T-helper 17 cell (primary cell): ENCODE data around the gene CBX2. TPM values are rescaled to one million over a fixed set of nuclear protein-coding genes. Genes with fewer than 3 reads are reported as not detected.

Source experiments
- ATAC-seq: fragments of 150-1000 bp; cut with Tn5 transposase; 2 replicates; pipeline ENCODE4 v1.10.0; 2021; ENCODE audit warnings: mild to moderate bottlenecking, moderate library complexity
- DNase-seq, 3 donors: peaks; one replicate each; pipeline versions ENCODE4 v3.0.0 to v3.0.0-alpha.2; 2020 to 2021
- H3K9me3 ChIP-seq: one replicate; pipeline ENCODE4 v1.7.0; 2013; ENCODE audit warnings: low read length, mild to moderate bottlenecking; ENCODE audit not compliant: control insufficient read depth, poor library complexity, severe bottlenecking
- H3K27ac Mint-ChIP-seq: one replicate; pipeline ENCODE4 v1.8.0; 2022; ENCODE audit warnings: mild to moderate bottlenecking, moderate library complexity, mixed read lengths
- H3K27me3 Mint-ChIP-seq: one replicate; pipeline ENCODE4 v1.8.0; 2022; ENCODE audit warnings: mixed read lengths
- H3K36me3 Mint-ChIP-seq: one replicate; pipeline ENCODE4 v1.8.0; 2022; ENCODE audit warnings: low read depth, mixed read lengths
- H3K4me1 Mint-ChIP-seq: one replicate; pipeline ENCODE4 v1.8.0; 2022; ENCODE audit warnings: mild to moderate bottlenecking, mixed read lengths
- H3K4me3 Mint-ChIP-seq: one replicate; pipeline ENCODE4 v1.8.0; 2022; ENCODE audit warnings: mild to moderate bottlenecking, moderate library complexity, mixed read lengths
- total RNA-seq, 4 donors: library from RNA in 2 of 4; stranded (reverse) in 2 of 4; gene quantifications; one replicate each; pipeline ENCODE4 v1.2.3 and lab custom pipeline; 2022 to 2026

Gene CBX2
- total RNA-seq, 2 donors from 2014 or later = 0.18 TPM; not detected in 1

DNA sequence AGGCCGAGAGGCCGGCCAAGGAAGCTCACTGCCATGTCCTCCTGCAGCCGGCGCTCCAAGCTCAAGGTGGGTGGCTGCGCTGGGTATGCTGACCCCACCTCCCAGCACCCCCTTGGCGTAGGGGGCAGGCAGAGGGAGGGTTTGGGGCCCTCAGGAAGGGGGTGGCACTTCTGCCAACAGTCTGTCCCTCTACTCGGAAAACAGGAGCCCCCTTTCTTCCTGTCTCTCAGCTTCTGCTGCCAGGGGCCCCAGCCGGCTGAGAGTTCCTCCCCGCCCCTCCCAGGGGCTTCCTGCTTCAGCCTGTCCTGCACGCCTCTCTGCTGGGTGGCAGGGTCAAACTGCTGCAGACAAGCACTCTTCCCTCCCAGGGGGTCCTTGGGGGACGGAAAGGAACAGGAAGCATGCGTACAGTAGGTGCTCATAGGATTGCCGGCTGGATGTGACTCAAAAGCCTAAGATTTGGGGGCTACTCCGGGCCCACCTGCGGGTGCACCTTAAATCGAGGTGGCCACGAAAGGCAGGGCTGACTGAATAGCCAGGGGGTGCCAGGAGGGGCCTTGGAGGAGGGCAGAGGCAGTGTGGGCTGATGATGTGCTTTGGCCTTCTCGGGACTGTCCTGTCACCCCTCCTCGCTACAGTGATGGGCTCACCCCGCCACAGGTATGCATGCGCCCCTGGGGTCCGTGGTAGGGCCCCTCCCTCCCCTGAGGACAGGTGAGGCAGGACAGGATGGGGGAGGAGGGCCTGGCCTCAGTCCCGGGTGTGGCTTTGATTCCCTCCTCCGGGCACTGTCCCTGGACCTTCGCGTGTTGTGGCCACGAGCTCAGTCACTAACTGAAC is 4.0 kb downstream of the CBX2 start:
- H3K36me3 Mint-ChIP-seq = no peaks in the 10 kb centered on the region
- DNase-seq (no peak), ATAC-seq (no peak)
- H3K4me1 Mint-ChIP-seq = peaks cover 9% of the 10 kb centered on the region
- H3K4me3 Mint-ChIP-seq = no peak overlapping the region
- H3K9me3 ChIP-seq = no peaks in the 10 kb centered on the region
- peaks cover 59% of the 10 kb centered on the region for H3K27me3 Mint-ChIP-seq
- no peak overlapping the region for H3K27ac Mint-ChIP-seq

DNA sequence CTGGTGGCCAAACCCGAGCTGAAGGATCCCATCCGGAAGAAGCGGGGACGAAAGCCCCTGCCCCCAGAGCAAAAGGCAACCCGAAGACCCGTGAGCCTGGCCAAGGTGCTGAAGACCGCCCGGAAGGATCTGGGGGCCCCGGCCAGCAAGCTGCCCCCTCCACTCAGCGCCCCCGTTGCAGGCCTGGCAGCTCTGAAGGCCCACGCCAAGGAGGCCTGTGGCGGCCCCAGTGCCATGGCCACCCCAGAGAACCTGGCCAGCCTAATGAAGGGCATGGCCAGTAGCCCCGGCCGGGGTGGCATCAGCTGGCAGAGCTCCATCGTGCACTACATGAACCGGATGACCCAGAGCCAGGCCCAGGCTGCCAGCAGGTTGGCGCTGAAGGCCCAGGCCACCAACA is 5.9 kb downstream of the CBX2 start:
- Mint-ChIP-seq H3K4me1 (peaks cover 5% of the 10 kb centered on the region), H3K27me3 (peaks cover 74% of the 10 kb centered on the region), H3K27ac (no peak overlapping the region), H3K4me3 (no peak overlapping the region), H3K36me3 (no peaks in the 10 kb centered on the region)
- no peaks in the 10 kb centered on the region for H3K9me3 ChIP-seq
- DNase-seq (no peak), ATAC-seq (no peak)

DNA sequence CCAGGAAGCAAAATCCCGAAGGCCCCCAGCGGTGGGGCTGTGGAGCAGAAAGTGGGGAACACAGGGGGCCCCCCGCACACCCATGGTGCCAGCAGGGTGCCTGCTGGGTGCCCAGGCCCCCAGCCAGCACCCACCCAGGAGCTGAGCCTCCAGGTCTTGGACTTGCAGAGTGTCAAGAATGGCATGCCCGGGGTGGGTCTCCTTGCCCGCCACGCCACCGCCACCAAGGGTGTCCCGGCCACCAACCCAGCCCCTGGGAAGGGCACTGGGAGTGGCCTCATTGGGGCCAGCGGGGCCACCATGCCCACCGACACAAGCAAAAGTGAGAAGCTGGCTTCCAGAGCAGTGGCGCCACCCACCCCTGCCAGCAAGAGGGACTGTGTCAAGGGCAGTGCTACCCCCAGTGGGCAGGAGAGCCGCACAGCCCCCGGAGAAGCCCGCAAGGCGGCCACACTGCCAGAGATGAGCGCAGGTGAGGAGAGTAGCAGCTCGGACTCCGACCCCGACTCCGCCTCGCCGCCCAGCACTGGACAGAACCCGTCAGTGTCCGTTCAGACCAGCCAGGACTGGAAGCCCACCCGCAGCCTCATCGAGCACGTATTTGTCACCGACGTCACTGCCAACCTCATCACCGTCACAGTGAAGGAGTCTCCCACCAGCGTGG is 6.5 kb downstream of the CBX2 start:
- H3K9me3 ChIP-seq = no peaks in the 10 kb centered on the region
- peaks cover 7% of the 10 kb centered on the region for H3K4me1 Mint-ChIP-seq
- DNase-seq (no peak), ATAC-seq (no peak)
- peaks cover 74% of the 10 kb centered on the region for H3K27me3 Mint-ChIP-seq
- no peak overlapping the region for H3K4me3 Mint-ChIP-seq
- H3K27ac Mint-ChIP-seq = no peak overlapping the region
- H3K36me3 Mint-ChIP-seq = no peaks in the 10 kb centered on the region

DNA sequence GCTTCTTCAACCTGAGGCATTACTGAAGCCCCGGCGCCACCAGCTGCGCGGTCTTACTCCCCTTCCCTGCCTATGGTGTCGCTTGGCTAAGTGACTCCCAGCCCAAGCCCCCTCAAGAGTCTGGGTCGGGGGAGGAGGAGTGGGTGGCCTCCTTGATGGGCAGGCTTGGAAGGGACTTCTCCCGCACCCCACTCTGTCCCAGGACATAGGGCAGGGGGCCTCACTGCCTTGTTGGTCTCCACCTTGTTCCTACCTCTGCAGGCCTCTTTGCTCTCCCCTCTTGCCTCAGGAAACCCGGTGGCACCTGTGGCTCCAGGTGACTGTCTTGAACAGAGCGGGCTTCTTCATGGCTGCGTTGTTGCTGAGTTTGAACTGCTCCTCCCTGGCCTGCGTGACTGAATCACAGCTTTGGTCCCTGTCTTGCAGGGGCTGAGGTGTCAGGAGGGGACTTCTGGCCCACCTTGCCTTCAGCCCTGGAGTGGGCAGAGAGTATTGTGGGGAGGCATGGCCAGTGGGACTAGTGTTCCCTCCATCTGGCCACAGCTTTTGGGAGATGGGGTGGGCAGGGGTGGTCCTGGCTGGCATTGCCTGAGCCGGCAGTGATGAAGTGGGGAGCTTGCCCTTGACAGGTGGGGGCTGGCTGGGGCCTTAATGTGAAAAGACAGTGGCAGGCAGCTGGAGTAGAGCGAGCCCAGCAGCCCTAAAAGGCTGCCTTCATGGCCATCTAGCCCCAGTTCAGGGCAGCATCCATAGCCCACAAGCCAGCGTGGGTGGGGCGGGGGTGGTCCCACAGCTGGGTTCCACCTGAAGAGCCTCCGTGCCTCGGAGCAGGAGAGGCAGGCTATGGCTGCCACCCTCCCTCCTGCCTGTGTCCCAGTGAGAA is 7.3 kb downstream of the CBX2 start:
- H3K27ac Mint-ChIP-seq = no peak overlapping the region
- peaks cover 7% of the 10 kb centered on the region for H3K4me1 Mint-ChIP-seq
- H3K27me3 Mint-ChIP-seq = peaks cover 66% of the 10 kb centered on the region

DNA sequence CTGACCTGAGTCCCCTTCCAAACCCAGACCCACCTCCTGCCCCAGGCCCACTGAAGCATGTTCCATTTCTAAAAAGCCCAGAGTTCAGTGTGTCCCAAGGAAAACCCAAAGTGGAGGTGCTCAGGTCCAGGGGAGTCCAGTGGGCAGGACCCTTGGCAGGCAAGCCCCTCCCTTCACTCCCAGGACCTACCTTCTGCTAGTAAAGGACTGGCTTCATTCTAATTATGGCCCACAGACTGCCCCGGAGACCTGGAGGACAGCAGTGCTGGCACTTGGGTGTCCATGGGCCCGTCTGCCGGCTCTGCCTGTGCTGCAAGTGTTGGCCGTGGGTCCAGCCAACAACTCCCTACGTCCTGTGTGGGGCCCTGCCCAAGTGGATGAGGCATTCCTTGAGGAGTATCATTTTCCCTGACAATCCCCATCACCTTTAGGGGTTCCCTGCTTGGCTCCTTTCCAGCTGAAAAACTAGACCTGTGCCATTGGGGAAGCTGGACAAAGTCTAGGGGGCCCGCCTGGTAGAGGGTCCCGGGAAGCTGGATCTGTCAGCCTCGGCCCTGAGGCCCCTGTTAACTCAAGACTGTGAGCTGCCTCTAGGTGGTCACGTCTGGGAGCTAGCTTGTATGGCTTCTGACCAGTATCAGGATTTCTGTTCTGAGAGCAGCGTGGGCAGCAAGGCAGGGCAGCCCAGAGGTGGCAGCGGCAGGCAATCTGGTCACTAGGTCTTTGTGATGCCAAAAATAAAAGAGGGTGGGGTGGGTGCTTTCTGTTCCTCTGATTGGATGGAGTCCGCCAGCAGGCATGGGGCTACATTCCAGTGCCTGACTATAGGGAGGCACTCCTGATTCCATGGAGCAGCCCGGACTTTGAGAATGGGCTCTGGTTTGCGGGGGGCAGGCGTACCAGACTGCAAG is 8.2 kb downstream of the CBX2 start:
- peak overlapping the region; percentile 8 for H3K27ac Mint-ChIP-seq
- peaks cover 5% of the 10 kb centered on the region for H3K4me1 Mint-ChIP-seq
- no peaks in the 10 kb centered on the region for H3K36me3 Mint-ChIP-seq
- ATAC-seq = no peak
- peaks cover 57% of the 10 kb centered on the region for H3K27me3 Mint-ChIP-seq
- H3K9me3 ChIP-seq = no peaks in the 10 kb centered on the region
- no peak for DNase-seq
- H3K4me3 Mint-ChIP-seq = no peak overlapping the region

More for the DNA sequence above, 7.3 kb downstream of the CBX2 start:
- ATAC-seq (no peak), DNase-seq (no peak)
- no peaks in the 10 kb centered on the region for H3K9me3 ChIP-seq
- Mint-ChIP-seq H3K36me3 (no peaks in the 10 kb centered on the region), H3K4me3 (no peak overlapping the region)

DNA sequence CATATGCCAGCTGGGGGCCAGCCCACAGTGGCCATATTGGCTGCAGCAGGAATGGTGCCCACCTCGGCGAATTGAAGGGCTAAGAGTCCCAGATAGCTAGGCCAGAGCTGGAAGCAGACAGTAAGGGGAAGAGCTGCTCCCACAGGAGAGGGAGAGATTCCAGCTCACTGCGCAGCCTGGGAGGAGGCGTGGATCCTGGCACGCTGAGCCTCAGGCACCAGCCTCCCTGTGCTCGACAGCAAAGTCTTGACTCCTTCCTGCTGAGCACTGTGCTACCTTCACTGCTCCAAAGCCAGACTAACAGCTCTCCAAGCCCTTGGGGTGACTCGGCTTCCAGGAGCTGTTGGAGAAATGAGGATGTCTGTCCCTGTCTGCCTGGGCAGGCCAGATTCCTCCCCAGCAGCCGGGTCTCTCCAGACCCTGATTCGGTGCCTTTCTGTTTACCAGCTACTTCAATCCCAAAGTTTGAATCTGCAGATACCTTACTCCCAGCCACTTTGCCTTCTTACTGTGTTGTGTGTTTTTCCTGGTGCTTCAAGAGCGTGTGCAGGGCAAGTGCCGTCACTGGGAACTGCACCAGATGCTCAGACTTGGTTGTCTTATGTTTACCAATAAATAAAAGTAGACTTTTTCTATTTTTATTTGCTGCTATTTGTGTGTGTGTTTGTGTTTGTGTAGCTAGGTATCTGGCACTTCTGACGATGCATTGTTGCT is 9.1 kb downstream of the CBX2 start:
- Mint-ChIP-seq H3K4me1 (peaks cover 3% of the 10 kb centered on the region), H3K4me3 (no peak overlapping the region), H3K27me3 (peaks cover 52% of the 10 kb centered on the region), H3K27ac (peak overlapping the region; percentile 8), H3K36me3 (no peaks in the 10 kb centered on the region)
- DNase-seq = no peak
- no peaks in the 10 kb centered on the region for H3K9me3 ChIP-seq
- ATAC-seq = no peak

DNA sequence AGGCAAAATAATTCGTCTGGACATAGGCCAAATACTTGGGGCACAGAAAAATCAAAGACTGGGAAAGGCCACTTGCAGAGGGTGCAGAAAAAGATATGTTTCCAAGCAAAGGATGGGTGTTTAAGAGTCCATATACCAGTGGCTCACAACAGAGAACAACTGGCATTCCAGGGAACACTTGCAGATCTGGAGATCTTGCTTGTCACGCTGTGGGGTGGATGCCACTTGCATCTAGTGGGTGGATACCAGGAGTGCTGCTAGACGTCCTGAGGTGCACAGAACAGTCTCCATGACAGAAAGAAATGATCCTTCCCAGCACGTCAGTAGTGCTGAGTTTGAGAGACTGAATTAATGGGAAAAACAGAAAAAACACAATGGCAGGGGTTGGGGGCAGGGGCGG is 10.5 kb downstream of the CBX2 start:
- Mint-ChIP-seq H3K27ac (no peak overlapping the region), H3K4me3 (no peak overlapping the region), H3K4me1 (peaks cover 3% of the 10 kb centered on the region), H3K27me3 (peaks cover 42% of the 10 kb centered on the region), H3K36me3 (no peaks in the 10 kb centered on the region)
- DNase-seq = no peak
- H3K9me3 ChIP-seq = no peaks in the 10 kb centered on the region
- no peak for ATAC-seq

DNA sequence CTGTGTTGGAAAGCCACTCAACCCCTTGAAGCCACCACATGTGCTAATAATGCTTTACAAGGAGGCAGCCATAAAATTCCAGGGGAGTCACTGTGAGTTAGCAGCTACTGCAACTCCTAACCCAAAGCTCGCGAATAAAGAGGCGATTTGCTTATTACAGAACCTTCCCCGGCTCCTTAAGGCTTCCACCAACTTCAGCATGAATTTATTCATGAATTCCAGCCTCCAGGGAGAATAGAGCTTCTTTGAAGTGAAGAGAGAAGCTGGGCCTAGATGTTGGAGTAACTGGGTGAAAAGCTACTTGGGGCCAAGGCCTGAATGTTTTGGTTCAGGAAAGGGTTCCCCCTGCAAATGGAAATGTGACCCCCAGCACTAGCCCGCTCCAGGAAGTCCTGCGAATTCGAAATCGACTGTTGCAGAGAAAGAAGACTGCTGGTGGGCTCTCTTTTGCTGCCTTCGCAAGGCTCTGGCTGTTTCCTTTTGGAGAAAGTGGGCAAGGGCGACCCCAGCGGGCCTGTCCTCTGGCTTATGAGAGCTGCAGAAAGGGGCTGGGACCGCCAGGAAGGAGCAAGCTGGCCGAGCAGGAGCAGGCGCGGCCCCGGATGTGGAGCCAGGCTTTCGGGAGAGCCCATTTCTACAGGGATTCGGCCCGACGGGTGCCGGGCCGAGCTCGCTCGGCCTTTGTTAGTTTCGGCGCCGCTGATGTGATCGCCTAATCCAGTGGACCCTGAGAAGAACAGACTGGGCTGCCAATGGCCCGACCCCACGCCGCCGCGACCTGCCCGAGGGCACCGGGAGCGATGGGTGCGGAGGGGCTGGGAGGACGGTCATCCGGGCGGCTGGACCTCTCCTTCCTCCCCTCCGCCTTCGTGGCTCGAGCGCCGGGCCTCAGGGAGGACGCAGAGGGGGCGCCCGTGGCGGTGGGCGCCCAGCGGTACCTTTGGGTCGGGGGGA is 11.3 kb downstream of the CBX2 start:
- Mint-ChIP-seq H3K4me3 (peak overlapping the region; percentile 61), H3K36me3 (no peaks in the 10 kb centered on the region), H3K4me1 (peaks cover 3% of the 10 kb centered on the region), H3K27ac (no peak overlapping the region), H3K27me3 (peaks cover 42% of the 10 kb centered on the region)
- ATAC-seq = no peak
- no peak for DNase-seq
- H3K9me3 ChIP-seq = no peaks in the 10 kb centered on the region

DNA sequence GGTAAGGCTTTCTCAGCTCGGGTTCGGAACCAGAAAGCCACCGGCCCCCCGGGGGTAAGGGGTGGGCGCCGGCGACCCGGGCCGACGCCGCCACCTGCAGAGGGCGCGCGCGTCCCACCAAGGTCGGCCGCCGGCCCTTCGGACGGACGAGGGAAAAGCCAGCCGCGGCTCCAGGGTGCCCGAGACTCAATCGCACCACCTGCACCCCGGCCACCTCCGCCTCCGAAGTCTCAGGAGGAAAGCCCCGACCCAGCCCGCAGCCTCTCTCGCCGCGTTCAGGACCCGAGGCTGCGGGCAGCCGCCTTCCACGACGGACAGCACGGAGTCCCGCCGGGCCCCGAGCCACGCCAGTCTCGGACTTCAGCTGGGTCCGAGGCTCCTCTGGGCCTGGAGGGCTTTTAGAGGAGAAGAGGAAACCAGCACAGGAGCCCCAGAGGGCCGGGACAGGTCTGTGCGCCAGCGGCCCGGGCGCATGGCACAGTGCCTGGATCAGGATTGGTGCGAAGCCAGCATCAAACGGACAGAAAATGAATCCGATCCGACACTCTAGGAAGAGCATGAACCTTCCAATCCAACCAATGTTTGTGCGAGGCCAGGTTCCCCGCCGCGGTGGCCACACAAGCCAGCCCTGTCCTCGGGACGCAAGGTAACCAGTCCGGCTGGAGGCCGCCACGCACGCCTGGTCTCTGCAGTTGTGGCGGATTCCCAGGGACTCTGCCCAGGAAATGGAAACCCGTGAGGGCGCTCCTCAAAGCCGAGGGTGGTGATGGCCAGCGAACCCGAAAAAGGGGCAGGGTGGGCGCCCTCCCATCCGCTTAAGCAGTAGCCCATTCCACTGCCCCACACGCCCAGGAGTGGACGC is 12.2 kb downstream of the CBX2 start:
- peaks cover 42% of the 10 kb centered on the region for H3K27me3 Mint-ChIP-seq
- peak overlapping the region; percentile 64 for H3K4me3 Mint-ChIP-seq
- ATAC-seq = peak; percentile 27
- peaks cover 3% of the 10 kb centered on the region for H3K4me1 Mint-ChIP-seq
- no peaks in the 10 kb centered on the region for H3K36me3 Mint-ChIP-seq
- DNase-seq = no peak
- no peaks in the 10 kb centered on the region for H3K9me3 ChIP-seq
- H3K27ac Mint-ChIP-seq = no peak overlapping the region

DNA sequence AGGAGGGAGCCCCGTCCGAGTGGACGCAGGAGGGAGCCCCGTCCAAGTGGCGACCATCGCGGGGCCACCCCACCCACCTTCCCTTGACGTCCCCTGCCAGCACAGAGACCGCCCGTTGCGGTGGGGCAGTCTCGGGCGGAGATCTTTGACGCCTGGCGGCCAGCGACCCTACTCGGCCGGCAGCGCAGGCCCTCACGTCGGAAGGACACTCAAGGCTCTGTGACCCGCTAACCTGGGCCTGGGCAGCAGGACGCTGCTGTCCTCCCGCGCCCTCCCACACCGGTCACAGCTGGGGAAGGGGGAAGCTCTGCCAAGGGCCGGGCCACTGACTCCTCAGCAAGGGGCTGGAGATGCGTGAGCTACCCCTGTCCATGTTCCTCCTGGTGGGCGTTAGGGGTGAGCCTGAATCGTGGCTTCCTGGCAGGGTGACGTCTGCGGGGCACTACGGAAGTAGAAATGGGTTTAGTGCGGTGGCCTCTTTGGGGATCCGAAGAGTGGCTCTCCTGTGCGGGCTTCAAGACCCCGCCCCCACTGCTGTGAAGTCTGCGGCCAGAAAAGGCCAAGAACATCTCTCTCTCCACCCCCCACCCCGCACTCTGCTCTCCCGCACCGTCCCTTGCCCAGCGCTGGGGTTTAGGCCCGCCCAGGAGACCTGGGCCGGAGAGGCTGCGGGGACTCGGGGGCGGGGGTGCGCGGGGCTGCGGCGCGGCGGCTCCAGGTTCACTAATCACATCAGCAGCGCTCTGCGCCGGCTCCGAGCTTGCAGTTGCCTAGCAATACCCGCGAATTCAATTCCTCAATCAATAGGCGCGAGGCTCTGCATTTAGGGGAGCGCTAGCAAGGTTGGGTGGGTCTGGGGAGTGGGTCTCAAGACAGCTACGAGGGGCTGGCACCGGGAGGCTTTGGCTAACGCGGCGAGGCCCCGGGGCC is 13.1 kb downstream of the CBX2 start:
- Mint-ChIP-seq H3K4me3 (peak overlapping the region; percentile 64), H3K27ac (no peak overlapping the region)

More for the DNA sequence above, 13.1 kb downstream of the CBX2 start:
- no peak for DNase-seq
- ATAC-seq = peak; percentile 25
- Mint-ChIP-seq H3K4me1 (peaks cover 4% of the 10 kb centered on the region), H3K36me3 (no peaks in the 10 kb centered on the region), H3K27me3 (peaks cover 41% of the 10 kb centered on the region)
- H3K9me3 ChIP-seq = no peaks in the 10 kb centered on the region
